K562 (cell line): ENCODE results near the gene EFR3B. TPM values are rescaled to one million over a fixed set of nuclear protein-coding genes. Genes with fewer than 3 reads are reported as not detected.

ENCODE experiments used
- ATAC-seq: fragments of 200-7000 bp; cut with Tn5 transposase; 3 replicates; pipeline ENCODE4 v1.9.1; 2020; ENCODE audit warnings: moderate library complexity
- BruUV-seq: library from RNA; stranded (reverse); fragments of 400-500 nt; replicated peaks from 2 replicates; lab custom pipeline; 2021; lab: Mats Ljungman, UMichigan
- CTCF ChIA-PET: fragments of 300-600 bp; formaldehyde crosslinking; extraction: SDS; loops from one replicate; lab custom pipeline; 2021; ENCODE audit warnings: low intra/inter-chr PET ratio; lab: Yijun Ruan, JAX
- POLR2A ChIA-PET: fragments of 300-600, 350-650 bp; sonication (Branson Sonifier 250); formaldehyde crosslinking; extraction: SDS; loops from one replicate; lab custom pipeline; 2021; ENCODE audit warnings: antibody characterized with exemption, inconsistent platforms; lab: Yijun Ruan, JAX
- DNase-seq, 4 experiments: peaks; one replicate each; pipeline versions ENCODE4 v3.0.0 to v3.0.0-alpha.2; 2011 to 2018; ENCODE audit warnings: low spot score in 3 of 4, mixed read lengths in 3 of 4; ENCODE audit errors: extremely low read depth in 1 of 4
- FAIRE-seq: peaks from 2 replicates; lab custom pipeline; 2011; peaks lifted over from hg19 to GRCh38; lab: Jason Lieb, UNC
- H2AFZ ChIP-seq: 2 replicates; pipeline ENCODE4 v1.6.0; 2011; ENCODE audit warnings: low read depth, low read length, control low read depth, inconsistent platforms
- H3K27ac ChIP-seq: fragments of 200-600 bp; 3 replicates; pipeline ENCODE4 v1.8.0; 2011; ENCODE audit warnings: low read depth, mild to moderate bottlenecking, control low read depth, inconsistent platforms, low read length, moderate library complexity, mixed read lengths; ENCODE audit errors: extremely low read depth
- H3K27me3 ChIP-seq, 2 experiments: fragments of 300-600 bp in 1 of 2; 2 replicates in 1 of 2; 3 replicates in 1 of 2; pipeline versions ENCODE4 v1.6.0 to v1.8.0; 2011; ENCODE audit warnings: inconsistent platforms in 2 of 2, low read length in 2 of 2, mild to moderate bottlenecking in 1 of 2, mixed read lengths in 1 of 2, moderate library complexity in 1 of 2; ENCODE audit not compliant: control insufficient read depth in 2 of 2, insufficient read depth in 2 of 2
- H3K36me3 ChIP-seq: fragments of 300-600 bp; 3 replicates; pipeline ENCODE4 v1.8.0; 2011; ENCODE audit warnings: mild to moderate bottlenecking, low read length, inconsistent platforms; ENCODE audit not compliant: control insufficient read depth, insufficient read depth
- H3K4me1 ChIP-seq, 2 experiments: fragments of 200-600 bp in 1 of 2; replicated peaks in 1 of 2; 2 replicates in 1 of 2; 3 replicates in 1 of 2; pipeline versions ENCODE4 v1.5.1 to v1.8.0; 2011; ENCODE audit warnings: inconsistent platforms in 2 of 2, low read length in 2 of 2, mild to moderate bottlenecking in 1 of 2, mixed read lengths in 1 of 2, moderate library complexity in 1 of 2; ENCODE audit not compliant: control insufficient read depth in 2 of 2, insufficient read depth in 2 of 2
- H3K4me2 ChIP-seq: 2 replicates; pipeline ENCODE4 v1.6.1; 2011; ENCODE audit warnings: low read length, control low read depth, inconsistent platforms, mixed read lengths; ENCODE audit not compliant: insufficient read depth
- H3K4me3 ChIP-seq: fragments of 200-600 bp; sonication (generic), shearing (Covaris generic); 2 replicates; pipeline ENCODE4 v1.5.1; 2016; ENCODE audit warnings: control low read depth, inconsistent platforms
- H3K79me2 ChIP-seq: fragments of 200-600 bp; 3 replicates; pipeline ENCODE4 v1.8.0; 2011; ENCODE audit warnings: low read length, inconsistent platforms; ENCODE audit not compliant: control insufficient read depth, insufficient read depth
- H3K9ac ChIP-seq, 2 experiments: 2 replicates each; pipeline versions ENCODE4 v1.6.0 to v1.6.1; 2011; ENCODE audit warnings: low read depth in 2 of 2, low read length in 2 of 2, control low read depth in 1 of 2, inconsistent platforms in 1 of 2, mild to moderate bottlenecking in 1 of 2, mixed read lengths in 1 of 2; ENCODE audit not compliant: insufficient read depth in 1 of 2
- H3K9me1 ChIP-seq: one replicate; pipeline ENCODE4 v1.6.0; 2011; ENCODE audit warnings: inconsistent platforms, mild to moderate bottlenecking, low read length, moderate library complexity; ENCODE audit not compliant: control insufficient read depth, insufficient read depth
- H3K9me3 ChIP-seq: replicated peaks from 2 replicates; pipeline ENCODE4 v1.5.1; 2011; ENCODE audit warnings: low read depth, low read length, inconsistent platforms; ENCODE audit not compliant: control insufficient read depth, insufficient read depth
- H4K20me1 ChIP-seq: replicated peaks from 2 replicates; pipeline ENCODE4 v1.6.1; 2011; ENCODE audit warnings: low read length, inconsistent platforms, mixed read lengths; ENCODE audit not compliant: control insufficient read depth, insufficient read depth
- AFF4 ChIP-seq: sonication (generic); formaldehyde crosslinking; IDR thresholded peaks from 2 replicates; pipeline ENCODE4 v1.8.0; 2023; ENCODE audit warnings: mild to moderate bottlenecking, missing genetic modification reagents
- POU5F1 ChIP-seq: fragments of 150-350 bp; IDR thresholded peaks from 2 replicates; pipeline ENCODE4 v1.6.1; 2014; ENCODE audit warnings: borderline replicate concordance, low read length, low read depth, mild to moderate bottlenecking; ENCODE audit not compliant: partially characterized antibody
- RBM25 ChIP-seq: fragments of 200-400 bp; formaldehyde crosslinking; IDR thresholded peaks from 2 replicates; pipeline ENCODE4 v1.6.1; 2018; ENCODE audit warnings: low read length, low read depth, moderate library complexity; ENCODE audit not compliant: severe bottlenecking
- RBM39 ChIP-seq: fragments of 200-400 bp; formaldehyde crosslinking; optimal IDR thresholded peaks from 2 replicates; pipeline ENCODE3; 2018; ENCODE audit warnings: low read depth, low read length
- SMARCE1 ChIP-seq: fragments of 450-650 bp; IDR thresholded peaks from 2 replicates; pipeline ENCODE4 v1.7.1; 2016; ENCODE audit warnings: mild to moderate bottlenecking
- ZNF263 ChIP-seq: sonication (generic); formaldehyde crosslinking; IDR thresholded peaks from 2 replicates; pipeline ENCODE4 v1.8.0; 2022; ENCODE audit warnings: mild to moderate bottlenecking, missing genetic modification reagents, borderline replicate concordance
- ZNF518B ChIP-seq: fragments of 250-450 bp; sonication (Bioruptor Pico); IDR thresholded peaks from 2 replicates; pipeline ENCODE4 v1.5.0; 2021; ENCODE audit warnings: mild to moderate bottlenecking, moderate library complexity
- WGBS: fragments of 100-300 bp; shearing (Covaris generic); methylation state at CpG from one replicate; pipeline ENCODE4 v1.1.6; 2016; ENCODE audit warnings: low coverage, mixed read lengths; ENCODE audit not compliant: insufficient coverage; ENCODE audit errors: missing lambda C conversion rate; 5-methylcytosine and 5-hydroxymethylcytosine counted together
- in situ Hi-C: fragments of 300-500 bp; cut with MboI; formaldehyde crosslinking; loops from 4 replicates; pipeline ENCODE4 v1.15.0; 2018; ENCODE audit warnings: inconsistent platforms, mixed read lengths
- intact Hi-C: fragments of 100-400 bp; cut with micrococcal nuclease; formaldehyde crosslinking; loops from 2 replicates; pipeline ENCODE4 v1.14.2; 2022
- polyA plus RNA-seq, 8 experiments: library from polyadenylated mRNA; depleted of rRNA in 4 of 8; stranded (reverse) in 5 of 8; unstranded in 3 of 8; fragments of >200 nt; fragmentation: Nextera tagmentation in 2 of 8; fragmentation: Illumina TruSeq in 1 of 8; extraction: Ambion mirVana in 2 of 8; extraction: Trizol in 1 of 8; gene quantifications; 2 replicates each; pipeline versions ENCODE4 v1.2.1 to v1.2.3, GENCODE V29; 2011 to 2014; ENCODE audit warnings: inconsistent platforms in 1 of 8, missing spikeins in 1 of 8
- total RNA-seq, 7 experiments: library from RNA; depleted of rRNA in 6 of 7; stranded (reverse); fragments of >200 nt in 6 of 7; fragmentation: Illumina TruSeq in 2 of 7; extraction: Trizol in 2 of 7; gene quantifications; 2 replicates each; pipeline versions ENCODE4 v1.2.1 to v1.2.3, GENCODE V29; 2011 to 2021; ENCODE audit warnings: low replicate concordance in 1 of 7
- TF ChIP-seq, protein P1 (sequence below): fragments of 250-450 bp; sonication (Bioruptor Pico); IDR thresholded peaks from 2 replicates; pipeline ENCODE4 v1.8.0; 2022; ENCODE audit warnings: inconsistent platforms, mild to moderate bottlenecking, moderate library complexity, borderline replicate concordance

The EFR3B gene
- total and polyA plus RNA-seq, 9 of the 15 experiments (the other 6 are each of a cell fraction or from before 2014, with no cell fraction given) = not detected

GRCh38 chr2:25091265-25091664 lies 49.4 kb downstream of the EFR3B start:
- Histone ChIP-seq H2AFZ (no peak overlapping the region), H3K36me3 (no peaks in the 10 kb centered on the region), H3K79me2 (no peaks in the 10 kb centered on the region), H4K20me1 (no peaks in the 10 kb centered on the region), H3K27me3 (peaks cover 3 to 45% of the 10 kb centered on the region in 2 experiments; a peak in 4 of 5 replicates), H3K4me3 (no peak overlapping the region), H3K4me2 (no peak overlapping the region), H3K9ac (no peak overlapping the region), H3K9me3 (no peaks in the 10 kb centered on the region), H3K4me1 (no peaks in the 10 kb centered on the region; a peak in 1 of 5 replicates), H3K9me1 (no peaks in the 10 kb centered on the region), H3K27ac (no peak overlapping the region)
- ATAC-seq (no peak), DNase-seq (no peak), FAIRE-seq (no peak)
- POLR2A ChIA-PET = interaction anchor here (0.5 kb wide), 1 partner anchor 16 kb away, joined by 3 read pairs; no protein-coding TSS in a partner anchor
- CTCF ChIA-PET = no interaction called here
- intact Hi-C loops = no loop called here
- in situ Hi-C loops = no loop called here
- BruUV-seq = no TSS peak
- 2% methylated on average over 8 of the region's 8 CpGs for WGBS
- TF ChIP-seq RBM25 (no peak), POU5F1 (no peak), ZNF518B (no peak), ZNF263 (CRISPR knock-in tag) (no peak), RBM39 (no peak), SMARCE1 (no peak), AFF4 (no peak)
- TF ChIP-seq, protein P1, sequence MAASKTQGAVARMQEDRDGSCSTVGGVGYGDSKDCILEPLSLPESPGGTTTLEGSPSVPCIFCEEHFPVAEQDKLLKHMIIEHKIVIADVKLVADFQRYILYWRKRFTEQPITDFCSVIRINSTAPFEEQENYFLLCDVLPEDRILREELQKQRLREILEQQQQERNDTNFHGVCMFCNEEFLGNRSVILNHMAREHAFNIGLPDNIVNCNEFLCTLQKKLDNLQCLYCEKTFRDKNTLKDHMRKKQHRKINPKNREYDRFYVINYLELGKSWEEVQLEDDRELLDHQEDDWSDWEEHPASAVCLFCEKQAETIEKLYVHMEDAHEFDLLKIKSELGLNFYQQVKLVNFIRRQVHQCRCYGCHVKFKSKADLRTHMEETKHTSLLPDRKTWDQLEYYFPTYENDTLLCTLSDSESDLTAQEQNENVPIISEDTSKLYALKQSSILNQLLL (CRISPR knock-in tag) = no peak
